ENCODE results near the gene FUOM. TPM values are rescaled to one million over a fixed set of nuclear protein-coding genes. Genes with fewer than 3 reads are reported as not detected.

Gene FUOM
- total and polyA plus RNA-seq, 2 of the 4 experiments (the other 2 are of a cell fraction): 26.3 to 52.8 TPM

DNA sequence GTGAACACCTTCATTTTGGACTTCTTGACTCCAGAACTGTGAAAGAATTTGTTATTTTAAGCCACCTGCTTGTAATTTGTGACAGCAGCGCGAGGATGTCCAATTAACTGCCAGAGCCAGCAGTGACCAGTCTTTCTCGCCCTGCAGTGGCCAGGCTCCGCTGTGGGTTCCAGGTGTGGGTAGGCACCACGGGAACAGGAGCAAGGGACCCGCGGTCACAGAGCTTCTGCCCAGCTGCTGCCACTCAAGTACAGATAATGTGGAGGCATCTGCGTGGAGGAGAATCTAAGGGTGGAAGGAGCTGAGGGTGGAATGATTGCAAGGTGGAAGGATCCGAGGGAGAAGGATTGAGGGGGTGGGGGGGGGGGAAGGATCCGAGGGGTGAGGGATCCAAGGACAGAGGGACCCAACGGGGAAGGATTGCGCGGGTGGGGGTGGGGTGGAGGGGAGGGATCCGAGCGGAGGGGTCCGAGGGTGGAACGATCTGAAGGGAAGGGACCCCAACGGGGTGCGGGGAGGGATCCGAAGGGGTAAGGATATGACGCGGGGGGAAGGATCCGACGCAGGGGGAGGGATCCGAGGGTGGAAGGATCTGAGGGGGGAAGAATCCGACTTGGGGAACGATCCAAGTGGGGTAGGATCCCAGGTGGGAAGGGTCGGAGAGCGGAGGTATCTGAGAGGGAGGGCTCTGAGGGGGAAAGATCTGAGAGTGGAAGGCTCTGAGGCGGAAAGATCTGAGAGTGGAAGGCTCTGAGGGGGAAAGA lies 24.7 kb downstream of the FUOM start:
- Histone ChIP-seq H3K9me1 (ENCODE audit: insufficient read depth, low read length) (0 out of 2 replicates have a peak, but pooled peaks cover under 1% of the 10 kb centered on the region), H3K9ac (ENCODE audit: low read depth, low read length) (no peak overlapping the region), H2AK5ac (ENCODE audit: low read depth, low read length) (no peak overlapping the region), H3K4me1 (ENCODE audit: control insufficient read depth, insufficient read depth, low read length) (peaks cover 11% of the 10 kb centered on the region; the same call in 1 of the 2 replicates), H3K9me3 (ENCODE audit: control insufficient read depth, insufficient read depth, low read length) (no peaks in the 10 kb centered on the region; the same call in 1 of the 2 replicates), H3K23ac (ENCODE audit: low read depth, low read length) (no peak overlapping the region), H2BK20ac (ENCODE audit: low read depth, low read length) (no peak overlapping the region), H4K8ac (ENCODE audit: low read depth in 2 of 2, low read length in 2 of 2) (no peak overlapping the region), H3K4me2 (ENCODE audit: low read depth, low read length) (no peak overlapping the region), H2BK5ac (ENCODE audit: low read depth, low read length, poor library complexity, severe bottlenecking) (no peak overlapping the region), H3K27ac (ENCODE audit: insufficient read depth, low read length) (no peak overlapping the region), H3K27me3 (ENCODE audit: control insufficient read depth, insufficient read depth, low read length) (peaks cover 50% of the 10 kb centered on the region), H3K56ac (ENCODE audit: extremely low read depth, insufficient read depth, low read length) (no peak overlapping the region), H3K18ac (ENCODE audit: low read depth, low read length) (no peak overlapping the region), H3K4ac (ENCODE audit: low read depth, low read length) (no peak overlapping the region), H3K79me1 (ENCODE audit: low read depth in 1 of 2, low read length in 2 of 2) (no peaks in the 10 kb centered on the region), H3K36me3 (ENCODE audit: control insufficient read depth, insufficient read depth, low read length) (no peaks in the 10 kb centered on the region), H4K20me1 (ENCODE audit: insufficient read depth, low read length) (no peaks in the 10 kb centered on the region), H3K4me3 (ENCODE audit: insufficient read depth, low read depth, low read length) (no peak overlapping the region), H2BK120ac (ENCODE audit: low read depth, low read length) (no peak overlapping the region), H2AK9ac (replicated peaks; ENCODE audit: low read depth, low read length, poor library complexity) (no peak overlapping the region), H4K91ac (ENCODE audit: insufficient read depth, low read depth, low read length) (no peak overlapping the region), H2AFZ (replicated peaks; ENCODE audit: low read length, poor library complexity) (no peak overlapping the region), H4K5ac (ENCODE audit: low read depth, low read length) (no peak overlapping the region), H3K14ac (replicated peaks; ENCODE audit: low read depth, low read length) (no peak overlapping the region), H2BK15ac (ENCODE audit: low read depth, low read length) (no peak overlapping the region)
- BruUV-seq (replicated peaks): no TSS peak
- 79% methylated on average over 13 of the region's 30 CpGs; no CpG with 5 or more reads in 1 of the 2 experiments for WGBS, 2 experiments (ENCODE audit: extremely low coverage in 2 of 2, insufficient read length in 1 of 2)
- CTCF ChIA-PET: no interaction called here
- DNase-seq (no peak), ATAC-seq (ENCODE audit: low read depth) (no peak)
- POLR2A ChIA-PET (ENCODE audit: unreplicated experiment): no interaction called here
- in situ Hi-C loops (cut with MboI; ENCODE audit: low sequenced_read_pairs) (no loop called here), intact Hi-C loops (cut with micrococcal nuclease) (no loop called here), dilution Hi-C loops (cut with HindIII; ENCODE audit: low sequenced_read_pairs, unreplicated experiment) (no loop called here)
- TF ChIP-seq RFX5 (IDR thresholded peaks at IDR 0.05; ENCODE audit: low read depth, low read length) (no peak), MXI1 (IDR thresholded peaks at IDR 0.05; ENCODE audit: borderline replicate concordance, low read depth, low read length) (no peak), CEBPB (IDR thresholded peaks at IDR 0.05; ENCODE audit: low read depth, low read length) (no peak), RCOR1 (IDR thresholded peaks at IDR 0.05; ENCODE audit: insufficient replicate concordance, low read length) (no peak), NFE2L2 (IDR thresholded peaks at IDR 0.05; ENCODE audit: low read depth, low read length) (no peak), RAD21 (IDR thresholded peaks at IDR 0.05; ENCODE audit: low read length) (no peak), CHD1 (IDR thresholded peaks at IDR 0.05; ENCODE audit: low read depth, low read length) (no peak), POLR2A (IDR thresholded peaks at IDR 0.05; ENCODE audit: low read depth, low read length) (no peak), BHLHE40 (IDR thresholded peaks at IDR 0.05; ENCODE audit: low read depth, low read length) (no peak), FOS (IDR thresholded peaks at IDR 0.05; ENCODE audit: low read depth, low read length) (no peak), SMC3 (IDR thresholded peaks at IDR 0.05; ENCODE audit: low read depth, low read length) (no peak), MAFK (IDR thresholded peaks at IDR 0.05; ENCODE audit: low read depth, low read length) (no peak)
- TF ChIP-seq, protein P1, sequence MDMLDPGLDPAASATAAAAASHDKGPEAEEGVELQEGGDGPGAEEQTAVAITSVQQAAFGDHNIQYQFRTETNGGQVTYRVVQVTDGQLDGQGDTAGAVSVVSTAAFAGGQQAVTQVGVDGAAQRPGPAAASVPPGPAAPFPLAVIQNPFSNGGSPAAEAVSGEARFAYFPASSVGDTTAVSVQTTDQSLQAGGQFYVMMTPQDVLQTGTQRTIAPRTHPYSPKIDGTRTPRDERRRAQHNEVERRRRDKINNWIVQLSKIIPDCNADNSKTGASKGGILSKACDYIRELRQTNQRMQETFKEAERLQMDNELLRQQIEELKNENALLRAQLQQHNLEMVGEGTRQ (IDR thresholded peaks at IDR 0.05; ENCODE audit: low read depth, low read length): no peak
- TF ChIP-seq, protein P2, sequence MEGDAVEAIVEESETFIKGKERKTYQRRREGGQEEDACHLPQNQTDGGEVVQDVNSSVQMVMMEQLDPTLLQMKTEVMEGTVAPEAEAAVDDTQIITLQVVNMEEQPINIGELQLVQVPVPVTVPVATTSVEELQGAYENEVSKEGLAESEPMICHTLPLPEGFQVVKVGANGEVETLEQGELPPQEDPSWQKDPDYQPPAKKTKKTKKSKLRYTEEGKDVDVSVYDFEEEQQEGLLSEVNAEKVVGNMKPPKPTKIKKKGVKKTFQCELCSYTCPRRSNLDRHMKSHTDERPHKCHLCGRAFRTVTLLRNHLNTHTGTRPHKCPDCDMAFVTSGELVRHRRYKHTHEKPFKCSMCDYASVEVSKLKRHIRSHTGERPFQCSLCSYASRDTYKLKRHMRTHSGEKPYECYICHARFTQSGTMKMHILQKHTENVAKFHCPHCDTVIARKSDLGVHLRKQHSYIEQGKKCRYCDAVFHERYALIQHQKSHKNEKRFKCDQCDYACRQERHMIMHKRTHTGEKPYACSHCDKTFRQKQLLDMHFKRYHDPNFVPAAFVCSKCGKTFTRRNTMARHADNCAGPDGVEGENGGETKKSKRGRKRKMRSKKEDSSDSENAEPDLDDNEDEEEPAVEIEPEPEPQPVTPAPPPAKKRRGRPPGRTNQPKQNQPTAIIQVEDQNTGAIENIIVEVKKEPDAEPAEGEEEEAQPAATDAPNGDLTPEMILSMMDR (conservative IDR thresholded peaks at IDR 0.05; ENCODE audit: low read depth, low read length): no peak
- TF ChIP-seq, protein P3, sequence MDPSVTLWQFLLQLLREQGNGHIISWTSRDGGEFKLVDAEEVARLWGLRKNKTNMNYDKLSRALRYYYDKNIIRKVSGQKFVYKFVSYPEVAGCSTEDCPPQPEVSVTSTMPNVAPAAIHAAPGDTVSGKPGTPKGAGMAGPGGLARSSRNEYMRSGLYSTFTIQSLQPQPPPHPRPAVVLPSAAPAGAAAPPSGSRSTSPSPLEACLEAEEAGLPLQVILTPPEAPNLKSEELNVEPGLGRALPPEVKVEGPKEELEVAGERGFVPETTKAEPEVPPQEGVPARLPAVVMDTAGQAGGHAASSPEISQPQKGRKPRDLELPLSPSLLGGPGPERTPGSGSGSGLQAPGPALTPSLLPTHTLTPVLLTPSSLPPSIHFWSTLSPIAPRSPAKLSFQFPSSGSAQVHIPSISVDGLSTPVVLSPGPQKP (IDR thresholded peaks at IDR 0.05; ENCODE audit: borderline replicate concordance, low read depth, low read length): no peak
